Activated CD4-positive, alpha-beta T cell treated with anti-CD3 and anti-CD28 coated beads for 4 hours (primary cell): ENCODE measurements around the gene CBX3.
"Not testable (repeated sequence)": the region's sequence is repeated elsewhere in the genome, so short reads cannot be mapped to it uniquely, and the experiment has no call there.

Experiments
- DNase-seq, 2 donors: peaks; one replicate each; pipeline ENCODE4 v3.0.0-alpha.2; 2020

The CBX3 gene

DNA sequence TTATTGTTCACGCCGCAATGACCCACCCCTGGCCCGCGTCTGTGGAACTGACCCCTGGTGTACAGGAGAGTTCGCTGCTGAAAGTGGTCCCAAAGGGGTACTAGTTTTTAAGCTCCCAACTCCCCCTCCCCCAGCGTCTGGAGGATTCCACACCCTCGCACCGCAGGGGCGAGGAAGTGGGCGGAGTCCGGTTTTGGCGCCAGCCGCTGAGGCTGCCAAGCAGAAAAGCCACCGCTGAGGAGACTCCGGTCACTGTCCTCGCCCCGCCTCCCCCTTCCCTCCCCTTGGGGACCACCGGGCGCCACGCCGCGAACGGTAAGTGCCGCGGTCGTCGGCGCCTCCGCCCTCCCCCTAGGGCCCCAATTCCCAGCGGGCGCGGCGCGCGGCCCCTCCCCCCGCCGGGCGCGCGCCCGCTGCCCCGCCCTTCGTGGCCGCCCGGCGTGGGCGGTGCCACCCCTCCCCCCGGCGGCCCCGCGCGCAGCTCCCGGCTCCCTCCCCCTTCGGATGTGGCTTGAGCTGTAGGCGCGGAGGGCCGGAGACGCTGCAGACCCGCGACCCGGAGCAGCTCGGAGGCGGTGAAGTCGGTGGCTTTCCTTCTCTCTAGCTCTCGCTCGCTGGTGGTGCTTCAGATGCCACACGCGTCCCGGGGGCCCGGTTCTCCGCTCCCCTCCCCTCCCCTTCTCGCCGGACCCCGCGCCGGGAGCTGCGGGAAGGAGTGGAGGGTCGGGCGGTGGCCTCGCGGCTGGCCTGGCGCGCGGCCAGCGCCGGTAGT lies at the start of gene CBX3:
CBX3 (plus strand) TSS at position 499 of the 772 bp plus-strand sequence. CDS start 1,254 bp downstream, outside the sequence.
- DNase-seq = peak; percentile 83 to 86

DNA sequence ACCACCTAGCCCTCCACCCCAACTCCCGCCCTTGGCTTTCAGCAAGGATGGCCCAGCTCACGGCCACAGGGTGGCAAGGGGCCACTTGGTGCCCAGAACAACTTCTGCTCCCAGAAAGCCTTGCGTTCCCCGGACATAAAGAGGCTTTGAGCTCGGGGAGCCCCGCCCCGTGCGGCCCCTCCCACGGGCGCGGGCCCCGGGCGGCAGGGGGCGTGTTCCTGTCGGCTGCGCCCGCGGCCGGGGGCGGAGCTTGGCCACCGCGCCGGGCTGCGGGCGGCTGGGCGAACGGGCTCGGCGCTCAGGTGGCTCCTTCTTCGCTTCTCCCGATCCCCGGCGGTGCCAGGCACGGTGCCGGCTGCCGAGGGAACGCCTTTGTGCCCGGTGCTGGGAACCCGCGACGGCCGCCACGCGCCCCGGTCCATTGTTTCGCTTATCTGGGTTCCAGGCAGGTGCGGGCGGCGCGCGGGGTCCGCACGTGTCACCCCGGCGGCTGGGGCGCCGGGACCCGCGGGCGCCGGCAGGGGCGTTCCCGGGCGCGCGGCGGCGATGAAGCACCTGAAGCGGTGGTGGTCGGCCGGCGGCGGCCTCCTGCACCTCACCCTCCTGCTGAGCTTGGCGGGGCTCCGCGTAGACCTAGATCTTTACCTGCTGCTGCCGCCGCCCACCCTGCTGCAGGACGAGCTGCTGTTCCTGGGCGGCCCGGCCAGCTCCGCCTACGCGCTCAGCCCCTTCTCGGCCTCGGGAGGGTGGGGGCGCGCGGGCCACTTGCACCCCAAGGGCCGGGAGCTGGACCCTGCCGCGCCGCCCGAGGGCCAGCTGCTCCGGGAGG lies 49.4 kb upstream of the CBX3 start, which contains the start of gene NFE2L3:
NFE2L3 (plus strand) TSS at position 246 of the 829 bp plus-strand sequence; CDS start at position 547, 301 bp downstream.
- peak; percentile 78 to 83 for DNase-seq

DNA sequence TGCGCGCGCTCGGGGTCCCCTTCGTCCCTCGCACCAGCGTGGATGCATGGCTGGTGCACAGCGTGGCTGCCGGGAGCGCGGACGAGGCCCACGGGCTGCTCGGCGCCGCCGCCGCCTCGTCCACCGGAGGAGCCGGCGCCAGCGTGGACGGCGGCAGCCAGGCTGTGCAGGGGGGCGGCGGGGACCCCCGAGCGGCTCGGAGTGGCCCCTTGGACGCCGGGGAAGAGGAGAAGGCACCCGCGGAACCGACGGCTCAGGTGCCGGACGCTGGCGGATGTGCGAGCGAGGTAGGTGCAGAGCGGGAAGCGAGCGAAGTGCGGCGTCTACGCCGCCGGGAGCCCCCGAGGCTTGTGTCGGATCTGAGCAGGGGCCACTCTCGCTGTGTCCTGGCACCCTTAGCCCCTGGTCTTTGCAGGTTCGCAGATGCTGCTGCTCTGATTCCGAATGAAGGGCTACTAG lies 48.7 kb upstream of the CBX3 start:
- peak; percentile 23 to 30 for DNase-seq

GRCh38 chr7:26153241-26153822 lies 48.2 kb upstream of the CBX3 start:
- DNase-seq = peak; percentile 8 to 33

DNA sequence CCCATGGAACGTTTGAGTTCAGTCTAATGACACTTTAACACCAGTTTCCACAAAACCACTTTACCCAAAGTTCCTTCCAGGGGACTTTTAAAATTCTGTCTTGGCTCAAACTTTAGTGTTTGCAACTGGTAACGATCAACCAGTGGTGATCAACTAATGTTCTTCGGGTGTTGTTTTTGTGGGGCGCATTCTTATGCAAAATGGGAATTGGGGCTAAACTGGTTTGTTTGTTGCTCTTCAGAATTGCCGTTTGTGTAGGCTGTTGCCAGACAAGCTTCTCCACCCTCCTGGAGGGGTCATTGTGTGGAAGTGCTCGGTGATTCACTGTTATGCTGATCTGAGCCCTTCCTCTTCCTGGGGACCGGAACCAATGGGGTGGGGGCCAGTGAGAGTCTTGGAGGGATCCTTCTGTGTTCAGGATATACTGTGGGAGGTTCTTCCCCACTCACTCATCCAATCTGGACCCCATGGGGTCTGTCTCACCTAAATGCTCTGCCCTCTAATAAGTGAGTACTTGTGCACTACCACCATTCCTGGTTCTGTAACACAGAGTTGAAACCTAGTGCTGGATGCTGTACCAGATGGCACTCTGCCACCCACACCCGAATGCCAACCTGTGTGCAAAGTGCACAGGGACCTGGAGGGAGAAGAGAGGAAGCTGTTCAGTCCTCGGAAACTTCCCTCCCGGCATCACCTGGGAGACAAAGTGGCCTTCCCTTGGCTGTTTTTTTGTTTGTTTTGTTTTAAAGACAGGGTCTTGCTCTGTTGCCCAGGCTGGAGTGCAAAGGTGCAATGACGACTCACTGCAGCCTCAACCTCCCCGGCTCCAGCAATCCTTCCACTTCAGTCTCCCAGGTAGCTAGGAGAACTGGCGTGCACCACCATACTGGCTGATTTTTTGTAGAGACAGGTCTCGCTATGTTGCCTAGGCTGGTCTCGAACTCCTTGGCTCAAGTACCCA lies 47.4 kb upstream of the CBX3 start:
- peak; percentile 16 to 22 for DNase-seq

DNA sequence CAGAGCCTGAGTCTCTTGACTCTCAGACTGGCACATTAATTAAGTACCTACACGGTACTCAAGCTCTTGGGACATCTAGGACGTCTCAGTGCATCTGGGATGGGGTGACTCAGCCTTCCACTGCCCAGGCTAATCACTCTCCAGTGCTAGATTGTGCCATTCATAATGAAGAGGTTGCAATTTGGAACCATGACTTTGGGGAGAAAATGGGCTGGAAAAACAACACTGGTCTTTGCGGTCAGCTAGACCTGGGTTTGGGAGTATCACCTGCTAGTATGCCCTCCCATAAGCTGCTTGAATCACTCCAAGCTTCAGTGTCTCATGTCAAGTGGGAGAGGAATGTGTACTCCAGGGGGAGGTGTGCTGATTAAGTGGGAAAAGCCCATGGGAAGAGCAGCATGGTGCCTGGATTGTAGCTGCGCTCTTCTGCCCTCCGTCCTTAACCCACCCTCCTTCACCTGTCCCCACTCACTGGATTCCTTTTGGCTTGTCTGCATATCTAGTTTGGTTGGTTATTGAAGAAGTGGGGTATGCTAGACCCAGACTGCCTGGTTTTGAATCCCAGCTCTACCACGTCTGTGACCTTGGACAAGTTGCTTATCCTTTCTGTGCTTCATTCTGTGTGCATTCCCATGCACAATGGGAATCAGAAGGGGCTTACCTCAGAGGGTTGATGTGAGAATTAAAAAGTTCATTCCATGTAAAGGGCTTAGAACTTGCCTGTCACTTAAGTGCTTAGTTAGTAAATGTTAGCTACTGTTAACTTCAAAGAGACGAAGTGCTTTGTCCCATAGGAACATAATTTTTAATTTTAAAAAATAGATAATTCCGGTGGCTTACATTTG lies 45.8 kb upstream of the CBX3 start:
- DNase-seq = no peak

GRCh38 chr7:26156451-26157420 lies 44.8 kb upstream of the CBX3 start:
- DNase-seq = peak; percentile 55 to 58

DNA sequence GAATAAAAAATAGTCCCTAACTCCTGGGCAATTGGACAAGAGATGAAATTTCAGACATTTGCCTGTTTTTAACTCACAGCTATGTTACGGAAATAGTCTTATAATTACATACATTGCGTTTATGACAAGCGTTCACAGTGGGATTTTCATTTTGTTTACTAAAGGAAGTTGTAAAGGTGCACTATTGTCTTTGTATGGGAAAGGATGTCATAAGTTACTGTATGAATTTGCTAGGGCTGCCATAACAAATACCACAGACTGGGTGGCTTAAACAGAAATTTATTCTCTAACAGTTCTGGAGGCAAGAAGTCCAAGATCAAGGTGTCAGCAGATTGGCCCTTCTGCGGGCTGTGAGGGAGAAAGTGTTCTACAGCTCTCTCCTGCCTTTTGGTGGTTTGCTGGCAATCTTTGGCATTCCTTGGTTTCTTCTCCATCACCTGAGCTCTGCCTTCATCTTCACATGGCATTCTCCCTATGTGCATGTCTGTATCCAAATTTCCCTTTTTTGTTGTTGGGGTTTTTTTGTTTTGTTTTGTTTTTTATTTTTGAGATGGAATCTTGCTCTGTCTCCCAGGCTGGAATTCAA lies 43.9 kb upstream of the CBX3 start:
- DNase-seq = no peak

- DNase-seq = no peak
These were observed 42.3 kb upstream of the CBX3 start for GRCh38 chr7:26159243-26159642.

- DNase-seq = no peak
These were observed 40.6 kb upstream of the CBX3 start for GRCh38 chr7:26160896-26161295.

- DNase-seq = no peak
These were observed 39.1 kb upstream of the CBX3 start for GRCh38 chr7:26162431-26162830.

DNA sequence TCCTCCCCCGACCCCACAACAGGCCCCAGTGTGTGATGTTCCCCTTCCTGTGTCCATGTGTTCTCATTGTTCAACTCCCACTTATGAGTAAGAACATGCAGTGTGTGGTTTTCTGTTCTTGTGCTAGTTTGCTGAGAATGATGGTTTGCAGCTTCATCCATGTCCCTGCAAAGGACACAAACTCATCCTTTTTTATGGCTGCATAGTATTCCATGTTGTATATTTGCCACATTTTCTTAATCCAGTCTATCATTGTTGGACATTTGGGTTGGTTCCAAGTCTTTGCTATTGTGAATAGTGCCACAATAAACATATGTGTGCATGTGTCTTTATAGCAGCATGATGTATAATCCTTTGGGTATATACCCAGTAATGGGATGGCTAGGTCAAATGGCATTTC lies 37.7 kb upstream of the CBX3 start:
- DNase-seq = not testable (repeated sequence)

- DNase-seq = no peak
These were observed 35.4 kb upstream of the CBX3 start for GRCh38 chr7:26165950-26166683.

- no peak for DNase-seq
These were observed 34.8 kb upstream of the CBX3 start for GRCh38 chr7:26166684-26167266.

- peak in 1 of 2 donors; percentile 24 for DNase-seq
These were observed 34.1 kb upstream of the CBX3 start for GRCh38 chr7:26167303-26167934.

DNA sequence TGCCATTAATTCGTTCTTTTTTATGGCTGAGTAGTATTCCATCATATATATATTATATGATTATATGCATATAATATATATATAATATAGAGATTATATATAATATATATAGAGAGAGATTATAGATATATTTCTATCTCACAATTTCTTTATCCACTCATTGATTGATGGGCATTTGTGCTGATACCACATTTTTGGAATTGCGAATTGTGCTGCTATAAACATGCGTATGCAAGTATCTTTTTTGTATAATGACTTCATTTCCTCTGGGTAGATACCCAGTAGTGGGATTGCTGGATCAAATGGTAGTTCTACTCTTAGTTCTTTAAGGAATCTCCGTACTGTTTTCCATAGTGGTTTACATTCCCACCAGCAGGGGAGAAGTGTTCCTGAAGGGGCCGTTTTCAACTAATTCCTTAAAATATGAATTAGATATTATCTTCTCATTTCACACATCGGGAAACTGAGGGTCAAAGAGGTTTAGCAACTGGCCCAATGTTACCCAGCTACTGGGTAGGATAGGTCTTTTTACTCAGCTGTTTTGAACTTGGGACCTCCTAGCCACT lies 33.0 kb upstream of the CBX3 start:
- DNase-seq = no peak

DNA sequence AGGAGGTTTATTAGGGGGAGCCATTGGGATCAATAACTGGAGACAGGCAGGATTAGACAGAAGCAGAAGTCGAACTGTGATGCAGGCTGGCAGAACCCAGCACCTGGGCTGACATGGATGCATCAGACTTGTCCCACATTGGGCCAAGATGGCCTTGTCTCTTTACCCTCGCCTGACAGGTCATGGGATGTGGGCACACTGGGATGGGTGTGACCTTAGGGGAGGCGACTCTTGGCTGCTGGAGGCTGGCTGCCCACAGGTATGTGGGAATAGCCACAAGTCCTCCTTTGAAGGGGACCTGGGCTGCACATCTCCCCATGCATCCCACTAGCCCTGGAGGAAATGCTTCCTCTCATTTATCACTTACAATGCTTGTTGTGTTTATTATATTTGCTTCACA lies 32.3 kb upstream of the CBX3 start:
- DNase-seq = no peak

GRCh38 chr7:26170663-26171062 lies 30.9 kb upstream of the CBX3 start:
- no peak for DNase-seq
